AG08396 (cell line): ENCODE measurements around the gene SLIT3.

ENCODE experiments used
- DNase-seq: peaks from one replicate; pipeline ENCODE4 v3.0.0; 2012; ENCODE audit warnings: low spot score, mixed read lengths

Gene SLIT3

GRCh38 chr5:169174923-169175322 lies 126.0 kb downstream of the SLIT3 start:
- DNase-seq = no peak

- DNase-seq = no peak
Observed at GRCh38 chr5:169173372-169173771, 127.6 kb downstream of the SLIT3 start.

- no peak for DNase-seq
Observed at GRCh38 chr5:169171515-169171914, 129.4 kb downstream of the SLIT3 start.

- no peak for DNase-seq
Observed at GRCh38 chr5:169169783-169170182, 131.2 kb downstream of the SLIT3 start.

- no peak for DNase-seq
Observed at GRCh38 chr5:169168280-169168679, 132.7 kb downstream of the SLIT3 start.

GRCh38 chr5:169166078-169166477 lies 134.9 kb downstream of the SLIT3 start:
- DNase-seq = no peak

GRCh38 chr5:169165052-169165451 lies 135.9 kb downstream of the SLIT3 start:
- no peak for DNase-seq

GRCh38 chr5:169164481-169164925 lies 136.4 kb downstream of the SLIT3 start:
- peak; percentile 25 for DNase-seq

- no peak for DNase-seq
Observed at GRCh38 chr5:169162407-169162806, 138.5 kb downstream of the SLIT3 start.

GRCh38 chr5:169161022-169161680 lies 139.8 kb downstream of the SLIT3 start:
- peak; percentile 54 for DNase-seq

GRCh38 chr5:169160405-169160901 lies 140.5 kb downstream of the SLIT3 start:
- no peak for DNase-seq

- DNase-seq = no peak
Observed at GRCh38 chr5:169158764-169159163, 142.2 kb downstream of the SLIT3 start.

GRCh38 chr5:169157064-169157463 lies 143.9 kb downstream of the SLIT3 start:
- no peak for DNase-seq

- DNase-seq = no peak
Observed at GRCh38 chr5:169154679-169155078, 146.3 kb downstream of the SLIT3 start.

GRCh38 chr5:169153405-169153804 lies 147.5 kb downstream of the SLIT3 start:
- DNase-seq = no peak

GRCh38 chr5:169152946-169153345 lies 148.0 kb downstream of the SLIT3 start:
- DNase-seq = no peak

- no peak for DNase-seq
Observed at GRCh38 chr5:169152453-169152852, 148.5 kb downstream of the SLIT3 start.

GRCh38 chr5:169151051-169151805 lies 149.7 kb downstream of the SLIT3 start:
- DNase-seq = no peak

GRCh38 chr5:169150108-169150507 lies 150.8 kb downstream of the SLIT3 start:
- DNase-seq = no peak

- DNase-seq = no peak
Observed at GRCh38 chr5:169149317-169149716, 151.6 kb downstream of the SLIT3 start.

GRCh38 chr5:169148138-169148740 lies 152.7 kb downstream of the SLIT3 start:
- no peak for DNase-seq

- no peak for DNase-seq
Observed at GRCh38 chr5:169147534-169147933, 153.4 kb downstream of the SLIT3 start.

- DNase-seq = no peak
Observed at GRCh38 chr5:169146158-169146557, 154.8 kb downstream of the SLIT3 start.
